ENCODE results near the gene LGALS14.

- TF ChIP-seq CTCF (IDR thresholded peaks at IDR 0.05; ENCODE audit: insufficient read depth, low read depth, low read length): no peak
- TF ChIP-seq EZH2 (IDR thresholded peaks at IDR 0.05; ENCODE audit: insufficient read depth, low read length): no peak
Measured at GRCh38 chr19:39754971-39755370, 50.7 kb downstream of the LGALS14 start.
